NCI-H774 (cell line): Measurements from ENCODE around the gene SLC1A7.

Experiments used
- DNase-seq: peaks from one replicate; lab custom pipeline; 2025; lab: John Stamatoyannopoulos, UW

SLC1A7 gene

GRCh38 chr1:53061123-53061858 is 81.1 kb downstream of the SLC1A7 start:
- no peak for DNase-seq

- no peak for DNase-seq
These were observed 81.9 kb downstream of the SLC1A7 start for GRCh38 chr1:53060579-53060978.

GRCh38 chr1:53057127-53057526 is 85.3 kb downstream of the SLC1A7 start:
- no peak for DNase-seq

- DNase-seq: no peak
These were observed 90.8 kb downstream of the SLC1A7 start for GRCh38 chr1:53051676-53052075.

- no peak for DNase-seq
These were observed 92.1 kb downstream of the SLC1A7 start for GRCh38 chr1:53050310-53050709.

GRCh38 chr1:53049574-53049967 is 92.9 kb downstream of the SLC1A7 start:
- no peak for DNase-seq

GRCh38 chr1:53048960-53049573 is 93.4 kb downstream of the SLC1A7 start:
- DNase-seq: no peak

- no peak for DNase-seq
These were observed 94.4 kb downstream of the SLC1A7 start for GRCh38 chr1:53047737-53048736.

GRCh38 chr1:53046930-53047329 is 95.5 kb downstream of the SLC1A7 start:
- DNase-seq: no peak

GRCh38 chr1:53044926-53045325 is 97.5 kb downstream of the SLC1A7 start:
- no peak for DNase-seq

- DNase-seq: no peak
These were observed 99.2 kb downstream of the SLC1A7 start for GRCh38 chr1:53043271-53043670.

- no peak for DNase-seq
These were observed 103.9 kb downstream of the SLC1A7 start for GRCh38 chr1:53038566-53038965.
